Measurements from ENCODE around the gene KLF9.

KLF9 gene

GRCh38 chr9:70413799-70414775 lies at the start of gene KLF9:
Gene KLF9 (minus strand): TSS chr9:70414657. CDS start chr9:70413363, 1,294 bp downstream.
- peak; percentile 88 for DNase-seq

- no peak for DNase-seq
Observed at GRCh38 chr9:70463877-70464276, 49.4 kb upstream of the KLF9 start.

GRCh38 chr9:70462300-70462699 lies 47.8 kb upstream of the KLF9 start:
- DNase-seq = no peak

GRCh38 chr9:70457235-70457634 lies 42.8 kb upstream of the KLF9 start:
- no peak for DNase-seq

- no peak for DNase-seq
Observed at GRCh38 chr9:70455993-70456704, 41.7 kb upstream of the KLF9 start.

GRCh38 chr9:70452365-70452764 lies 37.9 kb upstream of the KLF9 start:
- DNase-seq = no peak

GRCh38 chr9:70451765-70452164 lies 37.3 kb upstream of the KLF9 start:
- DNase-seq = no peak

GRCh38 chr9:70450738-70451137 lies 36.3 kb upstream of the KLF9 start:
- DNase-seq = no peak

GRCh38 chr9:70449461-70449860 lies 35.0 kb upstream of the KLF9 start:
- DNase-seq = no peak

- DNase-seq = no peak
Observed at GRCh38 chr9:70448919-70449318, 34.5 kb upstream of the KLF9 start.

GRCh38 chr9:70444904-70445303 lies 30.4 kb upstream of the KLF9 start:
- DNase-seq = no peak

GRCh38 chr9:70442328-70442848 lies 27.9 kb upstream of the KLF9 start:
- DNase-seq = no peak

GRCh38 chr9:70441622-70442021 lies 27.2 kb upstream of the KLF9 start:
- no peak for DNase-seq

- no peak for DNase-seq
Observed at GRCh38 chr9:70439991-70440706, 25.7 kb upstream of the KLF9 start.

- no peak for DNase-seq
Observed at GRCh38 chr9:70438341-70438928, 24.0 kb upstream of the KLF9 start.

GRCh38 chr9:70435948-70436347 lies 21.5 kb upstream of the KLF9 start:
- DNase-seq = peak; percentile 66

- no peak for DNase-seq
Observed at GRCh38 chr9:70429899-70430298, 15.4 kb upstream of the KLF9 start.

GRCh38 chr9:70428781-70429180 lies 14.3 kb upstream of the KLF9 start:
- DNase-seq = no peak

GRCh38 chr9:70427161-70427945 lies 12.9 kb upstream of the KLF9 start:
- no peak for DNase-seq

- no peak for DNase-seq
Observed at GRCh38 chr9:70425192-70425591, 10.7 kb upstream of the KLF9 start.

GRCh38 chr9:70422371-70423043 lies 8.1 kb upstream of the KLF9 start:
- no peak for DNase-seq
